Measurements from ENCODE around the gene FOXD4L6.
"Not testable (repeated sequence)": the region's sequence is repeated elsewhere in the genome, so short reads cannot be mapped to it uniquely, and the experiment has no call there.

The FOXD4L6 gene

DNA sequence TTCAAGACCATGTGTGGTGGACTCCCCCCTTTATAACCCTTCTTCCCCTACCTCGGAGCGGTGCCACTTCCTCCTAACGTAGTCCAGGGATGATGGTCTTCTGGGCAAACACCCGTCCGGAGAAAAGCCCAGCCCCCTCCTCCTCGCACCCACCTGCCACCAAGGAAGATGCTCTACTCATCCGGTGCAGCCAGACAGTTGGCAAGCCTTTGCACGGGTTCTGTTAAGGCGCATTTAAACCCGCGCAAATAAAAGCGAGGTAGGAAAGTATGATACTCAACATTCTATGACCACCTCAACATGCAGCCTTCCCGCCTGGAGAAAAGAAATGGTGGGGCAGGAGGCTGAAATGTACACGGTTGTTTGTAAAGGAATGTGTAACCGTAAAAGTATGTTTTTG, at the start of gene FOXD4L6:
FOXD4L6 (minus strand) TSS at position 101 of the 400 bp plus-strand sequence. CDS start 298 bp downstream, outside the sequence.
- not testable (repeated sequence) for DNase-seq (ENCODE audit: extremely low read depth, low read depth)

DNA sequence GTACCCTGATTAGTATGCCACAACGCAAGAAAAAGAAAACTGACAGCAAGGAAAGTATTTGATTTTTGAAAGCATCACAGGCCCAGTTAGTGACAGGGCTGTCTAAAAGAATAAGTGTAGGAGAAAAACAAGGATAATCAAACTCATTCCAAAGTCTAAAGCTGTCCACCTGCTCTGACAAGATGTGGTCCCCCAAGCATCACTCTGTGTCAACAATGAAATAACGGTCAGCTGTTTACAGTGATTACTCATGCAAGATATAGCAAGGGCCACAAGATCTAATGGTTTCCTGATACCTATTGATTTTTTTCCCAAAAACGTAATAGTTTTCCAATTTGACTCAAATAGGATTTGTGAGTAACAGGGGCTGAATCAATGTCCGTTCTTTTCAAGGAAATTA, 46.5 kb upstream of the FOXD4L6 start:
- DNase-seq (ENCODE audit: extremely low read depth, low read depth) = not testable (repeated sequence)

DNA sequence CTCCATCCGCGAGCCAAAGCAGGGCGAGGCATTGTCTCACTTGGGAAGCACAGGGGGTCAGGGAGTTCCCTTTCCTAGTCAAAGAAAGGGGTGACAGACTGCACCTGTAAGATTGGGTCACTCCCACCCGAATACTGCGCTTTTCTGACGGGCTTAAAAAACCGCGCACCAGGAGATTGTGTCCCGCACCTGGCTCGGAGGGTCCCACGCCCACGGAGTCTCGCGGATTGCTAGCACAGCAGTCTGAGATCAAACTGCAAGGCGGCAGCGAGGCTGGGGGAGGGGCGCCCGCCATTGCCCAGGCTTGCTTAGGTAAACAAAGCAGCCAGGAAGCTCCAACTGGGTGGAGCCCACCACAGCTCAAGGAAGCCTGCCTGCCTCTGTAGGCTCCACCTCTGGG, 21.6 kb upstream of the FOXD4L6 start:
- DNase-seq (ENCODE audit: extremely low read depth, low read depth) = not testable (repeated sequence)

DNA sequence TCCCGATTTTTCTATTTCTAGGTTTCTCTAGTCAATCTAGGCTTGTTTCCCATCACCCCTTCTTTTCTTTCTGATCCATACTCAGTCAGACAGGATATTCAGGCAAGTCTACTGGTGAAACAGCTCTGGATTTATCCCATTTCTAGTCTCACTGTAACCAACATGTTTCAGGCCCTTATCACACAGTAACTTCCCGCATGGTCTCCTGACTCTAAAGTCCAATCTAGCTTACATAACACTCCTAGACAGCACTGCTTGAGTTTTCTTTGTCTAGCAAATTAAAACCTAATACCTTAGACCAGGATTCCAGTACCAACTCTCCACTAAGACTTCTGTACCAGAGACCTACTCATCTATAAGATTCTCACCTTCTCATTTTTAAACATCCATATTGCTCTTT, 13.4 kb upstream of the FOXD4L6 start:
- DNase-seq (ENCODE audit: extremely low read depth, low read depth) = not testable (repeated sequence)

DNA sequence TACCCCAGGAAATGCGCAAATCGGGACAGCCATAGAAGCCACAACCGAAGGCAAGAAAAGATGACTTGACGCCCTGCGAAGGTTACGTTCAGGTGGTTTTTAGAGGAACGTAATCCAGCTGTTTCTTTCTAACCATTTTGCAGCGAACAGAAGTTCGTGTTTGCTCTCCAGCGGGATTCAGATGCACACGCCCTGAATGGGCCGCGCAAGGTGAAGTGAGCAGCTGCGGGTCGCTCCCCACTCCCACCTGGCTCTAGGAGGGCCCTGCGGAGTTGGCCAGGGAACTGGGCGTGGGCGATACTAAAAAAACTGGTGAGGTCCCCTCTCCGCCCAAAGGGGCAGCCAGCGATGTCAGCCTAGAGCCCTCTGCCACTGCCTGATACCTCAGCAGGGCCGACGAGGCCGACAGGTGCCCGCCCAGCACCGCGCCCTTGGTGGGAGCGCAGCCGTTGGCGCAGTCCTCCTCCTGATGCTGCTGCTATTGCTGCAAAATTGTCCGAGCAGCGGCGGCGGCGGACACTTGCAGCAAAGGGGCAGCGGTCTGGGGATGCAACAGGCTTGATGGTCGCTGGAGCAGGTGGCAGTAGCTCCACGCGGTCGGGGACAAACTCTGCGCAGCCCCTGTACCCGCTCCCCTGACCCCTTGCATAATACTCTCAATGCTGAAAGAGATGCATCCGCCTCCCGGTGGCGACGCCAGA, 1.6 kb downstream of the FOXD4L6 start:
- not testable (repeated sequence) for DNase-seq (ENCODE audit: extremely low read depth, low read depth)

DNA sequence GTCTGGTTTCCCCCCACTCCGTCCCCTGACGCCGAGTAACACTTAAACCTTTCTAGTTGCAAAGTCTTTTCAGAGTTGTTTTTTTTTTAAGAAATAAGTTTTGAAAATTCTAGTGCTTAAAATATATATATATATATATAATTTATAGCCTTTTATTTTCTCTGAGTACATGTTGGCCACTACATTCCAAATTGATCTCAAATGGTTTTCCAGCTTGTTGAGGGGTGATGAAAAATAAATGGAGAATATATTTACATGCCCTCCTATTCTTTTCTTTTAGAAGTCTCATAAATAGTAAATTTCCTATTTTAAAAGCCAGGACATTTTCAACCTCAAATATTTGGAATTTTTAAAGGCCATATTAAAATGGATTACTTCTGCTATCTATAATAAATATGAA, 2.5 kb downstream of the FOXD4L6 start:
- DNase-seq (ENCODE audit: extremely low read depth, low read depth) = not testable (repeated sequence)

DNA sequence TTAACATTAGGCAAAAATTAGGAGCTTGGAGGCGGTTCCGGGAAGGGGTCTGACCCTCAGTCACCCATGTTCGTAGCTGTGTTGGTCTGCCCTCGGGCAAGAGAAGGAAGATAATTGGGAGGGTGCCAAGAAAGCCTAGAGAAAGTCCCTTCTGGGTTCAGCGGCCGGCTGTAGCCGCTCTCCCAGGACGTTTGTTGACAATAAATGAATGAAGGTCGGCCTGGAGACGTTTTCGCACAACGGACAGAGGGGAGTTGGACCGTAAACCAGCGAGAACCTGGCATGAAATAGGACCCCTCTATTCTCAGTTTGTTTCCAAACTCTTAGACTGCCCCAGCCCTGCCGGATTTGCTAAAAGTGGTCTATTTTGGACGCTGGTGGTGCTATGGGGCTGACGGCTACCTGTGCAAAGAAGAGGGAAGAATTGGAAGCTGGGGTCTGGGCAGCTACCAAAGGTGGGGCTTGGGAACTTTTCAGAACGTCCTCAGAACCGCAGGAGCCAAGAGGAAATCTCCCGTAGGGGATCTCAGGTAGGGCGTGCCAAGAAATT, 3.3 kb downstream of the FOXD4L6 start:
- not testable (repeated sequence) for DNase-seq (ENCODE audit: extremely low read depth, low read depth)

DNA sequence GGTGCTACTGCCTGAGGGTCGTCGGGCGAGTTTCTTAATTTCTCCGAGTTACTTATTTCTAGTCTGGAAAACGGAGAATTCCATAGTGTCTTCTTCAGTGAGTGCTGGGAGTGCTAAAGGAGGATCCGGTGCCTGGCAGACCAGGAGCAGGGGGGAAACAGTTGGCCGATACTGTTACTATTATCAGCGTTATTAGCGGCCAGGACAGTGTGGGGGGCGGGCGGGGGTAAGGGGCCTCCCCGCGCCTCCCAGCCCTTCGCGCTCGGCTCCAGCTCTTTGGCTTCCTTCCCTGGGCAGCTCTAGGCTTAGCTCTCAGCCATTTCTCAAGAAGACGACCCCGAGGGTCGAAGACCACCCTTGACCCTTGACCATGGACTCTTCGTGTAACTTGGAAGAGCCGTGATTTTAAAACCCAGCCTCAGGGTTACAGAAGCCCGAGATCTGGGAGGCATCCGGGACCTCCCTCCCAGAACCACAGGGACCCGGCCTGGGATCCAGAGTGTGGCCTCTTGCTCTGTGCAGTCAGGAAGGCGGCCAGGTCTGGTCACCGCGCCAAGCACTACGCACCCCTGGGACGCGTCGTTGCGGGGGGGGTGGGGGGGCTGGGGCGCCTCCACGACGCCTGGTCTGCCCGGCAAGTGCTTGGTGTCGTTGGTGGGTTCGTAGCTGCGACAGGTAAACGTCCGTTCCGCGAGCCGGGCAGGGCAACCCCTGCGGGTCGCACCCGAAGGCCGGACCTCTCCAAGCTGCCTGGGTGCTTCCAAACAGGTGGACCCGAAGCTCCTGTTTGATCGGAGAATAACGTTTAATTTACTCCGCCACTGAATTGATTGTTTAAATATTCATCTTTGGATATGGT, 4.0 kb downstream of the FOXD4L6 start:
- DNase-seq (ENCODE audit: extremely low read depth, low read depth) = not testable (repeated sequence)

DNA sequence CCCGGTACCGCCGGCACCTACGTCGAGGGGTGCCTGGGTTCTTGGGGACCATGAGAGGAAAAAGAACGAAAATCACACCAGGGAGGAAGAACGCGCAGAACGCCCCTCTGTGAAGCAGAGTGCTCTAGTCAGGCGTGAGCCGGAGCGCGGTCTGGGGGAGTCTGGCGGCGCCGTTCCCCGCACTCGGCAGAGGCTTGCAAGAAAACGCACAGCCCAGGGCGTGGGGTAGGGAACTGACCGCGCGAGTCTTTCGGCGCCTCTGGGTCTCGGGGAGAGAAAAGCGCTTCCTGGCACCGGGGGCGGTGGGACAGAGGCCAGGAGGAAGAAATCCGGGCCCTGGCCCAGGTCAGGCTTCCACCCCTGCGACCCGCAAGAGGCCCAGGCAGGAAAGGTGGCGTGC, 4.7 kb downstream of the FOXD4L6 start:
- not testable (repeated sequence) for DNase-seq (ENCODE audit: extremely low read depth, low read depth)

DNA sequence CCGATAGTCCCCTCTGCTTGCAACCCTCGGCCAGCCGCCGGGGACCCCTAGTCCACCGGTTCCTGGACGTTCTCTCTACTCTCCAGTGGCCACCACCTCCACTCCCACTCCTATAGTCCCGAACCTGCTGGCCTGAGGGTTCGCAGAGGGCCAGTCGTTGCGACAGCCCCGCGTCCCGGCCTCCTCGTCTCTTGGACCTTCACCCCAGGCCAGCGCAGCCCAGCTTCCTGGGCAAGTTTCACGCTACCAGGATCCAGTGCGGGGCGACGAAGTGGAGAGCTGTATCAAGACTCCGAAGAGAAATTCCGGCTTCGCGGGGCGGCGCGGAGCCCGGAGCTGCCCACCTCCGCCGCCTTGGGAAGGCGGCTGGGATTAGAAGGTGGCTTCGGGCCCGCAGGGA, 5.1 kb downstream of the FOXD4L6 start:
- DNase-seq (ENCODE audit: extremely low read depth, low read depth) = not testable (repeated sequence)

DNA sequence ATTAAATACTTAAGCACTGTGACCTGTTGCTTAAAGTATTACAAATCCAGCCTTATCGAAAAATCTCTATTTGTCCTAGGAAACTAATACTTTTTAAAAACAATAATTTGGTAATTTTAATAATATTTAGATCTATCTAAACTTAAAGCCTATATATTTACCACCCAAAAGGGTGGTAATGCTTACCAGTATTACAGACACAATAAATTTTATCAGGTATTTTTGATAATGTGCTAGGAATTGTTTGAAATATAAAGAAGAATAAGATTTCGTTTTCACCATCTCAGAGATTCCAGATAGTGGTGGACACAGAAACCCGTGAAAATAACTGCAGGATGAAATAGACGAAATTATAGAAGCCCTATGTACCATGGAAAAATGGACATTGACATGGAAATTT, 7.8 kb downstream of the FOXD4L6 start:
- not testable (repeated sequence) for DNase-seq (ENCODE audit: extremely low read depth, low read depth)

DNA sequence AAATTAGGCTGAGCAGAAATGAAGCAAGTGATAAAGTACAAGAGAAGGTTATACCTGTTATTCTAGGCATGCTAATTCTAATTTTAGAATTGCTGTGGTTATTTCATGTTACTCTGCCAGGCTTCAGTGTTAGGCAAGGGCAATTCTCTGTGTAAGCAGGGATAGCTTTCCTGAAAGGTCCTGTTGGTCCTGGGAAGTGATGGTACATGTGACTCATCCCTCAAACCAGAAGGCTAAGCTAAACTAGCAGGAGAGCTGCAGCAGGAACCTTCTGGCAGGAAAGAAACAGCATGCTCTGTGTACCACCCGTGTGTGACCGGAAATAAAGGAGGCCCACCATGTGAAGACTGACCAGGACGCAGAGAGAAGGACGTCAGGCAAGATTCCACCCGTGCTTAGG, 8.8 kb downstream of the FOXD4L6 start:
- not testable (repeated sequence) for DNase-seq (ENCODE audit: extremely low read depth, low read depth)

DNA sequence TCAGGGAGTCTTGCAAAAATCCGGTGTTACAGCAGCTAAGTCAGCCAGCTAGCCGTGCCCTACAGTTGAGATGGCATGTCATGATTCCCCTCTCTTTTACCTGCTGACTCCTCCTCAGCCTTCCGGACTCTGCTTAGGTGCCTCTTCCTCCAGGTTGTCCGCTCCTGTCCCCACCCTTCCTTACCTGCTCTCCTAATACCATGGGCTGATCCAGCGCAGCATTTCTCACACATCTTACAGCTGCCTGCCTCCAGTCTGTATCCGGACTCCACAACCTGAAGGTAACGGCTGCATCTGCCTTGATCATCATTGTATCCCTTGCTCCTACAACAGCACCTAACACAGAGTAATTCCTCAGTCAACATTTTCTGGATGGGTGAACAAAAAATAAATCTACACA, 9.2 kb downstream of the FOXD4L6 start:
- not testable (repeated sequence) for DNase-seq (ENCODE audit: extremely low read depth, low read depth)

DNA sequence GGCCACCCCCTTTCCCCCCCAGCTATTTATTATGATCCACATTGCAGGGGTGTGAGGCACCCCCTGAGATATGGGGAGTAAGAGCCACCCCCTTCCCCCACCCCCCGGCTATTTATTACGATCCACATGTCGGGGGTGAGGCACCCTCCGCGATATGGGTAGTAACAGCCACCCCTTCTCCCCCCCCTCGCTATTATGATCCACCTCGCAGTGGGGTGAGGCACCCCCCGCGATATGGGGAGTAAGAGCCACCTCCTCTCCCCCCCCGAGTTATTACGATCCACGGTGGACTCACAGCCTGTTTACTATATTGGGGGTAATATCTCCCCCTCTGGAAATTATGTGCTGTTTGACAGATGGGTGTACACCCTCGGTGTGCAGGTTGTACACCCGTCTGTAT, 15.1 kb downstream of the FOXD4L6 start:
- DNase-seq (ENCODE audit: extremely low read depth, low read depth) = not testable (repeated sequence)

DNA sequence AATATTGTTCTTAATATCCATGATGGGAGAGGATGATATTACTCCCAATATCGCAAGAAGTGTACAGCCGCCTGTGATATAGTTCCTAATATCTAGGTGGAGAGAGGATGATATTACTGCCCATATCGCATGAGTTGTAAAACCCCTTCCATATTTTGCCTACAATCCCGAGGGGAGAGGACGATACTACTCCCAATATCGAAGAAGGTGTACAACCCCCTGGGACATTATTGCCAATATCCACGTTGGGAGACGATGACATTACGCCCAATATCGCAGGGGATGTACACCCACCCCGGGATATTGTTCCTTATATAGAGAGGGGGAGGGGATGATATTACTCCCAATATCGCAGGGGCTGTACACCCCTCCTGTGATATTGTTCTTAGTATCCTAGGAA, 17.1 kb downstream of the FOXD4L6 start:
- DNase-seq (ENCODE audit: extremely low read depth, low read depth) = not testable (repeated sequence)

DNA sequence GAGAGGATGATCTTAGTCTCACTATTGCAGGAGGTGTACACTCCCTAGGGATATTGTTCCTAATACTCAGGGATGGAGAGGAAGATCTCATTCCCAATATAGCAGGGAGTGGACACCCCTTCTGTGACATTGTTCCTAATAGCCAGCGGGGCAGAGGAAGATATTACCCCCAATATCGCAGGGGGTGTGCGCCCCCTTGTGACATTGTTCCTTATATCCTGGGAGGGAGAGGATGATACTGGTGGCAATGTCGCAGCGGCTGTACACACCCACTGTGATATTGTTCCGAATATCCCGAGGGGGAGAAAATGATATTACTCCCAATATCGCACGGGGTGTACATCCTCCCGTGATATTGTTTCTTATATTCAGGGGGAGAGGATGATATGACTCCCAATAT, 17.6 kb downstream of the FOXD4L6 start:
- DNase-seq (ENCODE audit: extremely low read depth, low read depth) = not testable (repeated sequence)

DNA sequence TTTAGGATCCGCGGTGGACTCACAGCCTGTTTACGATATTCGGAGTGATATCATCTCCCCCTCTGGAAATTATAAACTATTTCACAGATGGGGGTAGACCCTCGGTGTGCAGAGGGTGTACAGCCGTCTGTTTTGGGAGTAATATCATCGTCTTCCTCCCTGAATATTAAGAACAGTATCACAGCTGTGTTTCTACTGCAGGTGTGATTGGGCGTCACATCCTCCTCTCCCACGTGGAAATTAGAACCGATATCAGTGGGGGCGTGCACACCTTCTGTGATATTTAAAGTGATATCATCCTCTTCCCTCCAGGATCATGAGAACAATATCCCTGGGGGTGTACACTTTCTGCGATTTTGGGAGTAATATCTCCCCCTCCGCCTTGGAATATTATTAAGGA, 19.2 kb downstream of the FOXD4L6 start:
- DNase-seq (ENCODE audit: extremely low read depth, low read depth) = not testable (repeated sequence)

DNA sequence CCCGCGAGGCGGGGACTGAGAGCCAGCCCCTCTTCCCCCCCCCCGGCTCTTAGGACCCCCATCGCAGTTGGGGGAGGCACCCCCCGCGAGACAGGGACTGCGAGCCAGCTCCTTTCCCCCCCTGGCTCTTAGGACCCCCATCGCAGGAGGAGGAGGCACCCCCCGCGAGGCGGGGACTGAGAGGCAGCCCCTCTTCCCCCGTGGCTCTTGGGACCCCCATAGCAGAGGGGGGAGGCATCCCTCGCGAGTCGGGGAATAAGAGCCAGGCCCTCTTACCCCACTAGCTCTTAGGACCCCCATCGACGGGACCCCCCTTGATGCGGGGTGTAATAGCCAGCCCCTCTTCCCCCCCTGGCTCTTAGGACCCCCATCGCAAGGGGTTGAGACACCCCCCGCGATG, 19.7 kb downstream of the FOXD4L6 start:
- DNase-seq (ENCODE audit: extremely low read depth, low read depth) = not testable (repeated sequence)

DNA sequence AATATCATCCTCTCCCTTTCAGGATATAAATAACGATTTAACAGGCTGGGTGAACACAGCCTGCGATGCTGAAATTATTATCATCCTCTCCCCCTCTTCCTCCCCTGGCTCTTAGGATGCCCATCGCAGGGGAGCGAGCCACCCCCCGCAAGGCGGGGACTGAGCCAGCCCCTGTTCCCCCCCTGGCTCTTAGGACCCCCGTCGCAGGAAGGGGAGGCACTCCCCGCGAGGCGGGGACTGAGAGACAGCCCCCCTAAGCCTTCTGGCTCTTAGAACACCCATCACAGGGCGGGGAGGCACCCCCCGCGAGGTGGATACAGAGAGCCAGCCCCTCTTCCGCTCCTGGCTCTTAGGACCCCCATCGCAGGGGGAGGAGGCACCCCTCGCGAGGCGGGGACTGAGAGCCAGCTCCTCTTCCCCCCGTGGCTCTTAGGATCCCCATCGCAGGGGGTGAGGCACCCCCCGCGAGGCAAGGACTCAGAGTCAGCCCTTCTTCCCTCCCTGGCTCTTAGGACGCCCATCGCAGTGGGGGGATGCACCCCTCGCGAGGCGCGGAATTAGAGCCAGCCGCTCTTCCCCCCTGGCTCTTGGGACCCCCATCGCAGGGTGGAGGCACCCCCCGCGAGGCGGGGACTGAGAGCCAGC, 21.9 kb downstream of the FOXD4L6 start:
- not testable (repeated sequence) for DNase-seq (ENCODE audit: extremely low read depth, low read depth)

DNA sequence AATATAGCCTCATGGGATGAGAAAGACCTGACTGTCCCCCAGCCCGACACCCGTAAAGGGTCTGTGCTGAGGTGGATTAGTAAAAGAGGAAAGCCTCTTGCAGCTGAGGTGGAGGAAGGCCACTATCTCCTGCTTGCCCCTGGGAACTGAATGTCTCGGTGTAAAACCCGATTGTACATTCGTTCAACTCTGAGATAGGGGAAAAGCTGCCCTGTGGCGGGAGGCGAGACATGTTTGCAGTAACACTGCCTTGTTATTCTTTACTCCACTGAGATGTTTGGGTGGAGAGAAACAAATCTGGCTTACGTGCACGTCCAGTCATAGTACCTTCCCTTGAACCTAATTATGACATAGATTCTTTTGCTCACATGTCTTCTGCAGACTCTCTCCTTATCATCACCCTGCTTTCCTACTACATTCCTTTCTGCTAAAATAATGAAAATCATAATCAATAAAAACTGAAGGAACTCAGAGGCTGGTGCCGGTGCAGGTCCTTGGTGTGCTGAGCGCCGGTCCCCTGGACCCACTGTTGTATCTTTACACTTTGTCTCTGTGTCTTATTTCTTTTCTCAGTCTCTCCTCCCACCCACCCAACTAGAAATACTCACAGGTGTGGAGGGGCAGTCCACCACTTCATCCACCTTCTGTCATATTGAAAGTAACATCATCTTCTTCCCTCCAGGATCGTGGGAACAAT, 22.8 kb downstream of the FOXD4L6 start:
- DNase-seq (ENCODE audit: extremely low read depth, low read depth) = not testable (repeated sequence)

DNA sequence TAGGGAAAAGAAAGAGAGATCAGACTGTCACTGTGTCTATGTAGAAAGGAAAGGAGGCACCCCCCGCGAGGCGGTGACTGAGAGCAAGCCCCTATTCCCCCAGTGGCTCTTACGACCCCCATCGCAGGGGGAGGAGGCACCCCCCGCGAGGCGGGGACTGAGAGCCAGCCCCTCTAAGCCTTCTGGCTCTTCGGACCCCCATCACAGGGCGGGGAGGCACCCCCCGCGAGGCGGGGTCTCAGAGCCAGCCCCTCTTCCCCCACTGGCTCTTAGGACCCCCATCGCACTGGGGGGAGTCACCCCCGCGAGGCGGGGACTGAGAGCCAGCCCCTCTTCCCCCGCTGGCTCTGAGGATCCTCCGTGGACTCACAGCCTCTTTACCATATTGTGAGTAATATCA, 23.9 kb downstream of the FOXD4L6 start:
- DNase-seq (ENCODE audit: extremely low read depth, low read depth) = not testable (repeated sequence)

All from AG09319 (cell line).